GM18867 (cell line): ENCODE results near the gene CATSPERB.
"Not testable (repeated sequence)": the region's sequence is repeated elsewhere in the genome, so short reads cannot be mapped to it uniquely, and the experiment has no call there.

ENCODE experiments used
- ATAC-seq: cut with Tn5 transposase; IDR thresholded peaks from one replicate; pipeline ENCODE4 v1.9.1; 2021; ENCODE audit warnings: mild to moderate bottlenecking, moderate library complexity; ENCODE audit not compliant: unreplicated experiment

CATSPERB gene

GRCh38 chr14:91731986-91732385 is at the start of gene CATSPERB:
CATSPERB (minus strand) TSS chr14:91732086; CDS start chr14:91729479, 2,607 bp downstream.
- no peak for ATAC-seq

GRCh38 chr14:91780452-91780851 is 48.6 kb upstream of the CATSPERB start:
- no peak for ATAC-seq

- no peak for ATAC-seq
Measured at GRCh38 chr14:91778217-91778616, 46.3 kb upstream of the CATSPERB start.

DNA sequence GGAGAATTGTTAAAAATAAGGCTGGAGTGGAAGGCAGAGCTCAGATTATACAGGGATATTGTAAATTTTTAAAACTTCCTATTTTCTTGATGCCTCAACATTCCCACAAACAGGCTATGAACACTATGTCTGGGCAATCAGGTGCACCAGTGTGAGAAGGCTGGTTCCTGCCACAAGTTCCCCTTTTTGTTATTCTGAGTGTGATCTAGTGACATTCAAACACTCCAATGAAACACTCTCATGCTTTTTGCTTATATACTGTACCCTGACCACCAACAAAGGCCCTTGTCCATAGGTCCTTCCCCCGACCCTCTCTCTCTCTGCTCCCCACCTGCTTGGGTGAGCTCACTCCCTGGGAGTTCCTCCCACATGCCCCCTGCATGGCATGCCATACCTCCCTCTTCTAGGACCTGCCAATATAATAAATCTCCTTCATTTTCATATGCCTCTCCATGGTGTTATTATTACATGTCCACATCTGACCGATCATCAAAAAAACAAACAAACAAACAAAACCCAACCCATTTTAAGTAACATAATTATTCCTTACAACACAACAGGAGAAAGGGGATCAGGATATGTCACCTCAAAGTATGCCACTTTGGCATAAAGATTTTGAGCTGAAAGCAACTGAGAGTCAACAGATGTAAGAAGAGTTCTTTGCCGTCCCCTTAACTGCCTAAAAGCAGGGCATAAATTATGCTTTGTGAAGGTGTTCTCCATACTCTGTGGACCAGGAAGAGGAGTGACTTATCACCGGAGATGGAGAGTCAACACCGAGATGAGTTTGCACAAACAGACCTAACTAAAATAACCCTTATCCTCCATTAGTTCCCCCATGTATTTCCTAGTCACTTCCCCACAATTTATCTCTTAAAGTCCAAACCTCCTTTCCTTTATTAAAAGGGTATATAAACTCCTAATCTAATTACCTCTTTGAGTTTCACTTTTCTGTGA is 42.5 kb upstream of the CATSPERB start:
- no peak for ATAC-seq

DNA sequence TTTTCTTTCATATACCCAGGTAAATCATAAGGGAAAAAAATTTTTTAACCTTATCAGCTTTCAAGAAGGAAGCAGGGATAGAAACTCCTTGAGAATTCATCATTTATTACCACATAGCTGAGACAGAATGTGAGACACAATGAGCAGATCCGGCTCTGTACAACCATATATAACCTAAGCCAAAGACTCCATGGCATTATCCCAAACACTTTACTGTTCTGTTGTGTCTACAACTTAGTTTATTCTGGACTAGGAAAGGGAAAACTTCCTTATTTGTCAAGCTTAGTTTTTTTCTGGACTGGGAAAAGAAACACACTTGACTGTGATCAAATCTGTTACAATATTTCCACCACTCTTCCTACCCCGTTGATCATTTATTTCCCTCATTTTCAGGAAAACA is 38.3 kb upstream of the CATSPERB start:
- no peak for ATAC-seq

GRCh38 chr14:91755570-91756295 is 23.8 kb upstream of the CATSPERB start:
- no peak for ATAC-seq

DNA sequence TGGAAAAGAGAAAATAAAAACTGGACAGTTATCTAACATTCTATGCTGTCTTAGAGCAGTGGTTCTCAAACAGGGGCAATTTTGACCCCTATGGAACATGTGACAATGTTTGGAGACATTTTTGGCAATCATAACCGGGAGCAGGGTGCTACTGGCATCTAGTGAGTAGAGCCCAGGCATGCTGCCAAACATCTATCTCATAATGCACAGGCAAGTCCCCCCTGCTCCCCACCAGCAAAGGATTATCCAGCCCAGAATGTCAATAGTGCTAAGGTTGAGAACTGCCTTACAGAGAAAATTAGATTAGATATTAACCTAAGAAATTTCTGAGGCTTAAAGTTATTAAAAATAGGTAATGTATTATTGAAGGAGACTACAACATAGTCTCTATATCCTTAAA is 22.9 kb upstream of the CATSPERB start:
- no peak for ATAC-seq

DNA sequence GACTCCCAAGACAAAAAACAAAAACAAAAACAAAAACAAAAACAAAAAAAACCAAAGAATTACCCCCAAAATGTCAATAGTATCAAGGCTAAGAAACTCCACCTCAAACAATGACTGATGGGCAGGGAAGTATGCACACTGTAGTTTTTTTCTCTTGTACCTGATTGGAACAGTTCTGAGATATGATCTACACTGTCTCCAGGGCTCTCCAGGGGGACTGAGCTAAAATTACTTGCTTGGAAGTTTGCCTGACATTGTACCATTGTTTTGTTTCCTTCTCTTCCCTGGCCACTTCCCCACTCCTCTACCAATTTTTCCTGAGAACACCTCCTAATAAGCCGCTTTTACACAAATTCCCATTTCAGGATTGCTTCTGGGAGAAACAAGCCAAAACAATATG is 22.3 kb upstream of the CATSPERB start:
- no peak for ATAC-seq

DNA sequence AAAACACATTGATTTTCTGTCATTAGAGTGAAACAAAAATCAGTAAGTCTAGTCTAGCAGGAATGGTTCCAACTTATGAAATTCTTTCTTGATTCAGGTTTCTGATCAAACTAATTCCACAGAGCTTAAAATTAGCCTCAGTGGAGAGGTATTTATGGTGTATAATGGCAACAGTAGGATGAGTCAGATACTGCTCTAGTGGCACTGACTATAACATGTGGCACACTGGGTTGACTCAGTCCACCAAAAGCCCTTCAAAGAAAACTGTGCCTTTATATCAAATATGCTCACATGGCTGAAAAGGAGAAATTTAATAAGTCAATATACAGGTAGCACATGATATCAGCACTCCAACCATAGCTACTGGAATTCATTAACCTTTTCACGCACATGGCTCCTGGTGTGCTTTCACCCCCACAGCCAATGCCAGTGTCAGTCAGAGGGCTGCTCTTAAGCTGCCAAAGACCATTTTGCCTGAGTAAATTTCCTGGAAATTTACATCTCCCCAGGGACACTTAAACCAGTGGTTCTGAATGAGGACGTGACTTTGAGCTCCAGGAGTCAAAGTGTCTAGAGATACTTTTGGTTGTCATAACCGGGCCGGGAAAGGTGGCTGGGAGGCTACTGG is 21.7 kb upstream of the CATSPERB start:
- ATAC-seq, result no peak

DNA sequence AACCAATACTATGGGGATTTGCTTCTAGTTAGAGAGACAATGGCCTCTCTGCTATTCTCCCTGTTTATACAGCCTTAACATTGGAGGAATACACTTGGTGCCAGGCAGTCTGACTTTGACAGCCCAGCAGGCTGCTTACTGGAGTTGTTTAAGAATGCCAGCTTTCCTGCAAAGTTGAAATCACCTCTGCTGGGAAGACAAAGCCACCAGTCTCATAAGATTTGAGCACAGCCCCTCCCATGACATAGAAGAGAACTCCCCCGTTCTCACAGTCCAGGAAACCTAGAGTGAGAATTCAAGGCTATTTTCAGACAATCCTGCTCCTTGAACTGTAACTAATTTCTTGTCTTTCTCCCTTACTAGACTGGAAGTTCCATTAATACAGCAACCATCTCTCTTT is 21.1 kb upstream of the CATSPERB start:
- no peak for ATAC-seq

DNA sequence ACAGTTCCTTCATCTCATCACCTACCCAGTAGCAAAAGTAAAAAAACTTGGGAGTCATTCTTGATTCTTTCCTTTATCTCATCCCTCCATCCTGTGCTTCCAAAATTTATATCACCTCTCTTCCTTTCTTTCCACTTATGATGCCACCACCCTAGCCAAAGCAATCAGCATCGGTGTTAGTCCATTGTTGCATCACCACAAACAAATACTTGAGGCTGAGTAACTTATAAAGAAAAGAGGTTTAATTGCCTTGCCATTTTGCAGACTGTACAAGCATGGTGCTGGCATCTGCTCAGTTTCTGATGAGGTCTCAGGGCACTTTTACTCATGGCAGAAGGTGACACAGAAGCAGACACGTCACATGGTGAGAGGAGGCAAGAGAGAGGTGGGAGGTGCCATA is 19.8 kb upstream of the CATSPERB start:
- no peak for ATAC-seq

DNA sequence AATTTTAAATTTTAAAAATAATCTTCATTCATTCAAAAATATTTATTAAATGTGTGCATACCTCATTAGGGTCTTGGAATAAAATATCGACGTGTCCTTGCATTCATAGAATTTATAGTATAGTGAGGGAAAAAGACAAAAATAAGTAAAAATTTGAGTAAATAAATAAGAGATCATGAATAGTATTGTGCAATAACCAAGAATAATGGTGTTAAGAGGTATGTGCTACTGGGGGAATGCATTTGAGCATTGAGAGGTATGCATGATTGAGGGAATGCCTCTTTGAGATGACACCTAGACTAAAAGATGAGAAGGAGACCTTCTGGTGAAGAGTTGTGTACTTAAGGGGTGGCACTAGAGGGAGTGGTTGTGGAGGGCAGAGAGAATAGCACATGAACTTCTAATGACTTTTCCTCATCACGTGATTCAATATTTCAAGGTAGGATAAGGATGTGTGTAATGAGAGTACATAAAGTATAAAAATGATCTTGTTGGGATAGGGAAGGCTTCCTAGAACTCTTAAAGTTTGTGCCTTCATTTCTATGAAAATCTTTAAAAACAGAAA is 18.8 kb upstream of the CATSPERB start:
- no peak for ATAC-seq

GRCh38 chr14:91749868-91750267 is 18.0 kb upstream of the CATSPERB start:
- no peak for ATAC-seq

DNA sequence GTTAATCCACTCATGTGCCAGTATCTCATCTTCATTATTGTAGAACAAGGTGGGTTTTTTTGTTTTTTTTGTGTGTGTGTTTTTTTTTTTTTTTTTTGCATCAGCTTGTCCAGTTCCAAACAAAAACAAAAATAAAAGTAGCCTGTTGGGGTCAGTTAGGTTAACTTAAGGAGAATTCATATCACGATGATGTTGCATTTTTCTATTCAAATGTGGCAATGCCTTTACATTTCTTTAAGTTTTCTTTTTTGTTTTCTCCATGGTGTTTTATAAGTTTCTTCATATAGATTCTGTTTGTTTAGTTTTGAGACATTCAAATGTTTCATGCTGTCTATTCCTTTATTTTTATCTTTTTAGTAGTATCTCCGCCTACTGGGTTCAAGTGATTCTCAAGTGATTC is 16.2 kb upstream of the CATSPERB start:
- ATAC-seq, result no peak

DNA sequence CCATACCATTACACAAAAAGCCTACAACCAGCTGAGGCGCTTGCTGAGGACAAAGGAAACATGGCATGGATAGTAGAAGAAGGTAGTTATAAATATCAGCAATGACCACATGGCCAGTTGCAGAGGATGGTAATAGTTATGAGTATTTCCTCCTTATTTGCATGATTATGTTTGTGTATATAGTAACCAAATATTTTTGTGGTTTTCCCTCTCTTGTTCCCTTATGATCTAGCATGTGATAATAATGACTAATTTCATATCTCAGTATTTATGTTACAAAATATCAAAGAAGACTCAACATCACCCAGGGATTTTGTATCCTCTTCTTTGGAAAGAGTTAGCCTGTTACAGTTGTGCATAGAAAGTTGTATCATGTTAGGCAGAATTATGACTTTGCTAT is 13.5 kb upstream of the CATSPERB start:
- no peak for ATAC-seq

DNA sequence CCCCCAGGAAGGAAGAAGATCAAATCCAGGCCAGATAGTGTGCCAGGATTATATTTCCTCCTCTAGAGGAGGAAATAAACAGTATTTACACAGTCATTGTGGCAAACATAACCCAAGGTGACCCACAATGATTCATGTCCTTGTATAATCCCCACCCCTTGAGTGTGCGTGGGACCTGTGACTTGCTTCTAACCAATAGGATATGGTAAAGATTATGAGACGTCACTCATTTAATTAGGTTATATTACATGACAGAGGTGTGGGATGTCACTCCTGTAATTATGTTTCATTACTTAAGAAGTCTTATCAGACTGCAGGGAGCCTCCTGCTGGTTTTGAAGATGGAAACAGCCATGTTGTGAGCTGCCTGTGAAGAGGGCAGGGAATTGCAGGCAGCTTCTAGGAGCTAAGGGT is 12.2 kb upstream of the CATSPERB start:
- ATAC-seq, result no peak

GRCh38 chr14:91743305-91743653 is 11.4 kb upstream of the CATSPERB start:
- no peak for ATAC-seq

- ATAC-seq, result no peak
Measured at GRCh38 chr14:91742621-91743304, 10.9 kb upstream of the CATSPERB start.

- not testable (repeated sequence) for ATAC-seq
Measured at GRCh38 chr14:91739867-91740266, 8.0 kb upstream of the CATSPERB start.

- ATAC-seq, result no peak
Measured at GRCh38 chr14:91737619-91738018, 5.7 kb upstream of the CATSPERB start.
